ENCODE results near the gene GPSM3. TPM values are rescaled to one million over a fixed set of nuclear protein-coding genes. Genes with fewer than 3 reads are reported as not detected.

The GPSM3 gene

Small RNA genes lying within 50 kb of the gene (small RNA-seq; reads per million reads assigned to genes)
- gene AL662884.1 (not detected), gene MIR6833 (not detected)

All from skeletal muscle satellite cell (primary cell).